Left renal pelvis (tissue), 4 donors: ENCODE data around the gene NEO1. TPM values are rescaled to one million over a fixed set of nuclear protein-coding genes. Genes with fewer than 3 reads are reported as not detected.
A peak's percentile ranks its signal among the peaks of the same experiment; 100 is the strongest.

Experiments used
- DNase-seq, 4 donors: peaks; one replicate each; pipeline ENCODE4 v3.0.0-alpha.2; 2013; ENCODE audit warnings: low read depth in 4 of 4, low spot score in 3 of 4
- polyA plus RNA-seq, 4 donors: library from polyadenylated mRNA; unstranded; fragments of 120-200 nt; gene quantifications; one replicate each; pipeline ENCODE4 v1.2.1, GENCODE V29; 2013; ENCODE audit not compliant: insufficient read length in 4 of 4

NEO1 gene
- polyA plus RNA-seq, 4 donors, result 122 to 150 (median 127) TPM

- DNase-seq, result no peak
Observed at GRCh38 chr15:73341886-73342600, 289.8 kb downstream of the NEO1 start.

GRCh38 chr15:73344056-73344455, 291.8 kb downstream of the NEO1 start:
- DNase-seq, result no peak

GRCh38 chr15:73345658-73346057, 293.4 kb downstream of the NEO1 start:
- DNase-seq, result no peak

GRCh38 chr15:73346735-73347312, 294.6 kb downstream of the NEO1 start:
- DNase-seq, result peak in 2 of 4 donors; percentile 46 to 69

GRCh38 chr15:73349191-73349590, 296.9 kb downstream of the NEO1 start:
- no peak for DNase-seq

- no peak for DNase-seq
Observed at GRCh38 chr15:73352082-73352481, 299.8 kb downstream of the NEO1 start.

GRCh38 chr15:73353734-73354133, 301.5 kb downstream of the NEO1 start:
- DNase-seq, result no peak

GRCh38 chr15:73354241-73354640, 302.0 kb downstream of the NEO1 start:
- no peak for DNase-seq
